NCI-H460 (cell line): ENCODE results near the gene CACNA2D3. TPM values are rescaled to one million over a fixed set of nuclear protein-coding genes. Genes with fewer than 3 reads are reported as not detected.

Experiments used
- DNase-seq: peaks from one replicate; pipeline ENCODE4 v3.0.0-alpha.2; 2016; ENCODE audit warnings: low read depth; ENCODE audit errors: extremely low read depth
- total RNA-seq: library from RNA; depleted of rRNA; stranded (reverse); fragments of >200 nt; shearing (Covaris generic); gene quantifications from 2 replicates; pipeline ENCODE4 v1.2.3, GENCODE V29; 2014

Gene CACNA2D3
- total RNA-seq, 1 experiment from 2014 or later: 10.8 TPM

DNA sequence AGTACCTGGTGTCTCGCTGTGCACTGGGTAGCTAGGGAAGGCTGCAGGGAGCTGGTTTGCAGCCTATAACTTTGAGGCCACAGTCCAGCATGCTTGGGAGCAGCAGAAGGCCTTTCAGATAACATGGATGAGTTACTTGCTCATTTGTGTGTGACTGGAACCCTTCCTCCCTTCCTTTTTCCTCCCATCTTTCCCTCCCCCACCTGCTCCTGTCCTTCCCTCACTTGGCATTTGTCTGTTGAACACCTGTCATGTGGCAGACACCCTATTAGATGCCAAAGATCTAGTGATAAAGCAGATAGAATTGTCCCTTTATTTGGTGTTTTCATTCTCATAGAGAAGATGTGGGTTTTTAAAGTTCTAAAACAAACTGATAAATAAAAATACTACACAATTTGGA lies 733.9 kb downstream of the CACNA2D3 start:
- no peak for DNase-seq

DNA sequence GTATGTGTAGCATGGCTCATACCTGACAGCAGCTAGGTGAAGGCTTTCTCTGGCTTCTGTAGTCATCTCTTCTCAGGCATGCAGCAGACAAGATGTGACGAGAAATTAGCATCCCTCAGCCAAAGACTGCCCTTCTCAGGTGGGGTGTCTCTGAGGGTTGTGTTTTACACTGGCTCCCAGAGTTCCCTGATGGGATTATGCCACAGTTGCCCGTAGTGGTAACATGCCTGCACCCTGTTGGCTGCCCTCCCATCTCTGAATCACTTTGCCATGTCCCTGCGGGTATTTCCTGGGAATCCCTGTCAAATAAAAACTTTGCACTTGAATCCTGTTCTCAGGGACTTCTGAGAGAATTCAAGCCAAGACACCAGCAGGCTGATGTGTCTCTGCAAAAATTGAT lies 735.0 kb downstream of the CACNA2D3 start:
- DNase-seq: no peak

DNA sequence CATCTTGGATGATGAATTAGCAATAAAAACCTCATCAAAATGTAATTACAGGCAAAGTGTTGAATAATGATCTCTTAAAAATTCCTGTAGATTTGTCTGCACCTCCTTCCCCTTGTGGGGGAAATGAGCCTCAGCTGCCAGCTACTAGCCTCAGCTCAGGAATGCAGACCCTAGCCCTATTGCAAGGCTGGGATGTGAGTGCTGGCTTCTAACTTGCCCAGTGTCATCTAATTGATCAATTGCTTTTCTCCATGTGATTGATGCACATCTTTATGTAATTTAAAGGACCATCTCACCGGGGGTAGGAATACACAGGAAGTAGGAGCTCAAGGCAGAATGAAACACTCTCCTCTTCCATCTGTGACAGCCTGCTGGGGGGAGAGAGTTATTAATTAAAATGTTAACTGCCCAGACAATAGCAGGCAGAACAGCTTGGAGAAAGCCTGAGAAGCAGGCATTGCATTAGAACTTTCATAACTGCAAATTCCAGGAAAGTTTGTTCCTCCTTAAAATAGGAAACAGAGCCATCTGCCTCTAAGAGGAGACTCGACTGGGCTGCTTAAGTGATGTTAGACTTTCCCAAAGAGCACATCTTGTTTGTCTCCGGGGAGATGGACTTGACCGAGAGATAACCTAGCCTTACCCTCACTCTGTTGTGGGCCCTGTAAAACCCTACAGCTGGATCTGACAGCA lies 735.9 kb downstream of the CACNA2D3 start:
- no peak for DNase-seq

DNA sequence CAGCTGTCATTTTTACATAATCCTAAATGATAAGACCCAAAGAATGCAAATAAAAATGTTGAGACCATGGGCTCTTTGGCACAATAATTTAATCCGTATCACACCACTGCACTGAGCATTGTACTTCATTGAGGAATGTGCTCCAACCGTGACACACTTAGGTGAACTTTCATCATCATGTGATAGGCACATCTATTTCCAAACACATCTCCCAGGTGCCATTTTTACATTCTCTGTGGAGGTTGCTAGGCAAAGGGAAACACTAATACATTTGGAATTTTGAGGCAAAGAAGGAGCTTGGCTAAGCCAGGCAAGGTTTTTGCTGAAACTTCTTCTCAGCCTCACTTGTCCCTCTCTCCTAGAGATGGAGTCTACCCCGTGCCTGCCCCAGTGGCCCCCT lies 736.8 kb downstream of the CACNA2D3 start:
- DNase-seq: no peak

DNA sequence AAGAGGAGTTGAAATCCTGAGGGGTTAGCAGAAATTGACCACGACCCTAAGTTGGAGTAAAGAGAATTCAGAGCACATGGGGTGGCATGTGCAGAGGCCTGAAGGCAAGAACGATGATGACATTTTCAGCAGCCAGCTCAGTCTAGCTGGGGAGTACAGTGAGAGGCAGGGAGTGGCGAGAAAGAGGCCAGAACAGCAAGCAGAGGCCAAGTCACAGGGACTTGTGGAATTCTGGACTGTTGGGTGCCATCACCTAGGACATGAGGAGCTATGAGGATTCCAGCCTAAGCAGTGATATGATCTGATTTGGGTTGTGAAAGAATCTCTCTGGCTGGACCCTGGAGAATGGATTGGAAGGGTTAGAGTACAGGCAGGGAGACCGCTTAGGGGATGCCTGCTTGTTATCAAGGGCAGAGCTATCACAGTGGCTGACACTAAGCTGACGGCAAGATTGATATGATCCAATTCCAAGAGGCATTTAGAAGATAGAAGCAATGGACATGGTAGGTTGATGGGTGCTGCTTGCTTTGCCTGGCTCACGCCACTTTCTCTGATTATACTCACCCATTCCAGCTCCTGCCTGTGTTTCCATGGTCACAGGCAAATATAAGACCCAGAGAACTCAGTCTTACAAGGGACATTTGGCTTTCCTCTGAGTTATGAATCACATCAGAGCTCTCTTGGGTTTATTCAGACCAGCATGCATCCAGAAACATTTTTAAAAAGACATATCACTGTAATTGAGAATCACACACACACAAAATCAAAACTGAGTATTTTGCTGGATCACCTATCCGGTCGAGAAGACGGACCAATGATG lies 739.1 kb downstream of the CACNA2D3 start:
- DNase-seq: no peak

DNA sequence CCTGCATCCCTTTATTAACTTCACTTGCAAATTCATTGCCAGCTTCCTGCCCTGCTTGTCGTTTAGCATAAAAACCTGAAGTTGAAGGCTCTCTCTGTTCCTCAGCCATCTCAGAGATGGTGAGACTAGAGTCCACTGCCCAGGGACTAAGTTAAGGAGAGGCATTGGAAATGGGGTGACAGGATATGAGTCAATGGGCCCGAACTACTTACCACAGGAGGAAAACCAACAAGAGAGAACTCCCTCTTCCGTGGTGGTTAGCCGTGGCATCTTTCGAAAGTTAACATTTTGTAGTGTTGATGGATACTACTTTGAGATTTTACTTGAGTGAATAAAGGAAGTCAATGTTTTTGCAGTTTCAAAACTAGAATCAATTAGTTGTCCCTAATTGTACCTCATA lies 740.2 kb downstream of the CACNA2D3 start:
- DNase-seq: no peak

DNA sequence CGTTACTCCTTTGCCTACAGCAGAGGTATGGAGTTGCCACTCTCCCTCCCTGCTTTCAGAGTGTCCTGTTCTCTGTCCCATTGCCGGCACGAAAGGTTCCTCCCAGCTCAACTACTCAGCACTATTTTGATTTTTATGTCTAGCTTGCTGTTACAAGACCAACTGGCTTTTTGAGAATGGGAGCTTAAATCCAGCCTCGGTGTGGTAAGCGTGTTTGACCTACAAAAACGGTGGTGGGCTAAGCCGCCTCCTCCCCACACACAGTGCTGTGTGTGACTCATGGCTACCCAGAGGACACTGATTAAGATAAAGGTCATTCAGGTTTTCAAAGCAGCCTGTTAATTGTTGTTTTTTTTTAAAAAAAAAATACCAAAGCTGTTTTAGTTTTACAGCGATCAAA lies 741.0 kb downstream of the CACNA2D3 start:
- no peak for DNase-seq

DNA sequence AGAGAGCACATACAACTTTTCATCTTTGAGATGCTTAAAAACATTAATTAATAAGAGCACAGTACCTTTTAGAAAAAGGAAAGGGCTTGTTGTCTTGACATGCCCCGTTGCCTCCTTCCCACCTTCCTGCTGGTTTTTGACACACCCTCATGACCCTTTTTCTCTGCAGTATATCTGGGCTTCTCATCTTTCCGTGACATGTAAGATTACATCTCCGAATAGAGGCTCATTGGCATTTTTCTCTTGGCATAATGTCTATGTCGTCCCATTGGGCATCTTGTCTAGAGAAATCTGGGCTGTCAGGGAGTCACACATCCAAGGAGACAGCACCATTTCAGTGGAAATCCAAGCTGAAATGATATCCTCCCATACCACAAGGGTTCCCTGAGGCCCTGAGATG lies 741.4 kb downstream of the CACNA2D3 start:
- DNase-seq: no peak

DNA sequence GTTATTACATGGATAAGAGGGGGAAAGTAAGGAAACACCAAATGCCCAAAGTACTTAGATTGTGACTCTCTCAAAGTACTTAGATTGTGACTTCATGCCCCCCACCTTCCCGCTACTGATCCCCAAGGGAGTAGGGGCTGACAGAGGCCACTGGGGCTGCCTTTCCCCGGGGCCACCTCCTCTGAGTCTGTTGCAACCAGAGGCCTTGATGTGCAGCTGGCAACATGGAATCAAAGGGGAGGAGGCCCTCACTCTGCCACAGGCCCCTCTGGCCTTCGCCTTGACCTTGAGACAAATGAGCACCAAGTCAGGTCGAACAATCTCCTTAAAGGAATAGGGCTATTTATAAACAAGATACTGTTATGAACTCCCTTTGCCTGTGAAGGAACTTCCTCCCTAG lies 743.0 kb downstream of the CACNA2D3 start:
- no peak for DNase-seq

DNA sequence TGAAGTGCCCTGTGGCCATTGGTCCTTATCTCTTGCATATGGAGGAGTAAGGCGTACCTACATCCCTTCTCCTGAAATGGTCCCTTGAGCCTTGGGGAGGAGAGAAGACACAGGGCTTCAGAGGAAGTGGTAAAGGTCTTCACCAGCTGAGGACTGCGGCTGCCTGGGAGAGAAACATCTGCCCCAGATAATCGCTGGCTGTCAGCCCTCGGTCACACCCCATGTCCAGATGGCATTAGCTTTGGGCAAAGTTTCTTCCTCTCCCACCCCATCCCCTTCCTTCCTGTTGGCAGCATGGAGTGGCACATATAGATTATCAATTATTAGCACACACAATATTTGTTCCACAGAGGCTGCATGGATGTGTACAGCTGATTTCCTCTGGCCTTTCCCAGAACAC lies 743.9 kb downstream of the CACNA2D3 start:
- no peak for DNase-seq

DNA sequence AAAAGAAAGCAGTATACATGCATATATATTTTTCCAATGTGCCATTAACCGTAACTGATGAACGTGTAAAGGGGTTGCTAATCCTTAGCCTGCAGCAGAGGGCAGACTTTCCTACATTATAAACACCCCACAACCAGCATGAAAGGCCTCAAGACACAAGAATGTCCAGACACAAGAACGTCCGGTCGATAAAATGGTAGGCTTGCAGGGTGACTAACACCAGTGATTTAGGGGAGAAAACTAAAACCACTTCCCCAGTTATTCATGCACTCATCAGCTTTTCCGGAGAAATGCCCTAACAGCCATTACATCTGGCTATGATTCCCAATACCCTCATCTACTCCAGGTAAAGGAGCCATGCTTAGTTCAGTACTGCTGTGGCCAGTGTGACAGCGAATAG lies 748.1 kb downstream of the CACNA2D3 start:
- peak; percentile 12 for DNase-seq

DNA sequence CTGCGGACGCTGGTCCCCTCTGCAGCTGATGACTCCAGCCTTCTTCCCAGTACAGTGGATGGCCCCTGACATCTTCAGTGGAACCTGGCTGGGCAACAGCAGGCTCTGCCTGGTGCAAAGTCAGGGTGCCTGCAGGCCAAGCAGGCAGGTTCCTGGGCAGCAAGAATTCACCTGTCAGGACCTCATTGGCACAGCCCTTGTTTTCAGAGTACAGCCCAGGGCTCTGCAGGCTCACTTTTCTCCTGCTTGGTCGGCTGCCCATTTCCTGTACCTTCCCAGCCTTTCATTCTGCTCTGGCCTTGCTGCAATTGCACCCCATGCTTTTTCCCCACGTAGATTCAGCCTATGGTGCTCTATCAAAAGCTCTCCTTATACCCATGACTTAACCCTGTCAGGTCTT lies 749.5 kb downstream of the CACNA2D3 start:
- DNase-seq: no peak

DNA sequence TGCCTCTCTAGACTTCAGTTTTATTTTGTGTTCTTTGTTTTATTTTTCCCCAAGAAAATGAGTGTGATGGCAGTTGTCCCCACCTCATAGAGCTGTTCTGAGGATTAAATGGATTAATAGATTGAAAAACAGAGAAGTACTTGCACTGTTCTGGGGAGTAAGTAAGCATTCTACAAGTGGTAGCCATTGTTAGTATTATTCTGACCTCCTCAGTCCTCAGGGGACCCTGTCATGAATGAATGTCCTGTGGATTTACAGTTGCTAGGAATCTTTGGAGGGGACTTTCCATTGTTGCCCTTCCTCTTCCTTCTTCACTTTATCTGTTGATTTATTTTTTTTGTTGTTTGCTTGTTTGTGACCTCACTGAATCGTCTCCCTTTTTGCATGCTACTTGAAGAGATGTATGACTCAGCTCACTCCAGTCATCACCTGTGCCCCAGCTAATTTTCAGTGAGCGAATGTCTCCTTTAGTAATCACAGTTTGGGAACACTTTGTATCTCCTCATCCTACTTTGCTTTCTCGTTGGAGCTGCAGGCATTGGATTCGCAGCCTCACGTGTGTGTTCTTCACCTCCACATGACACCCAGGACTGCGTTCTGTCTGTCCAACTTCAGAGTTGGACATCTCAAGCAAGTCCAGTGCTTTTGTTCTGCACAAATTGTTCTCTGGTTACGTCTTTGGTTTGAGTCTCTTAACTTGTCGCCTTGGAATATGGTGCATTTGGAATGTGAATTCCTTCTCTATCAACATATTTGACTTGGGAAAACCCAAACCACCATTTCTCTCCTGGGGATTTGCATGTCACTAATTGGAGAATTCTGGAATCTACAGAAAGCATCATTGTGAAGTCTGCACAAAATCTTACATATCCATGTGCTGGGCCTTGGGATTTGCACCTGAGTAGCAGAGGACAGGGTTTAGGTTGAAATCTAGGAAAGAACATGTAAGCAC lies 751.0 kb downstream of the CACNA2D3 start:
- DNase-seq: no peak

DNA sequence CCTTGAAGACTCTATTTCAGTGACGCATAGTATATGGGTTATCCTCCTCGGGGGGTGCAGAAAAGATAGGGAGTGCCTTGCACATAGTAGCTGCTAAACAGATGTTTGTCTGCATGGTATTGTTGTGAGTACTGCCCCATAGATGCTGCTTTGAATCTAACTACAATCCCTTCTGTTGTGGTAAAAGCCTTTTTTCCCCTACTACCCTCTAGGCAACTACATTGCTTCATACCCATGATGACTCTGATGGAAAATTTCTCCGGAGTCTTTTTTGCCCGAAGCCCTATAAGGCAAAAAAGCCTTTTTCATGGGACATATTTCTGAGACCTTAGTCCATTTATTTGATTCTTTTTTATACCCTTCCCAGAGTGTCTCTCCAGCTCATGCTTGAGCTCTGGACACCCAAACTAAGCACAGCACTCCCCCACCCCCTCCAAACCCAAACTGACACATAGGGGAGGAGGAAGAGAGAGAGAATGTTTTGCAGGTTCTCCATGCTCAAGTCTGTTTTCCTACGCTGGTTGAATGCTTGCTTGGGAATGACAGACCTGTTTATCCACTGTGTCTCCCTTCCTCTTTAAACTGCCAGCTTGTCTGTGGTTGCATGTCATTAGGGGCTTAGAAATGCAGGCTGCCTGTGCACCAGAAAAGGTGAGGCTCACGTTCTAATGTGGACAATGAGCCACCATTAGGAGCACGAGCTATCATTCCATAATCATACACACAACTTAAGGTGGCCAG lies 752.6 kb downstream of the CACNA2D3 start:
- no peak for DNase-seq

DNA sequence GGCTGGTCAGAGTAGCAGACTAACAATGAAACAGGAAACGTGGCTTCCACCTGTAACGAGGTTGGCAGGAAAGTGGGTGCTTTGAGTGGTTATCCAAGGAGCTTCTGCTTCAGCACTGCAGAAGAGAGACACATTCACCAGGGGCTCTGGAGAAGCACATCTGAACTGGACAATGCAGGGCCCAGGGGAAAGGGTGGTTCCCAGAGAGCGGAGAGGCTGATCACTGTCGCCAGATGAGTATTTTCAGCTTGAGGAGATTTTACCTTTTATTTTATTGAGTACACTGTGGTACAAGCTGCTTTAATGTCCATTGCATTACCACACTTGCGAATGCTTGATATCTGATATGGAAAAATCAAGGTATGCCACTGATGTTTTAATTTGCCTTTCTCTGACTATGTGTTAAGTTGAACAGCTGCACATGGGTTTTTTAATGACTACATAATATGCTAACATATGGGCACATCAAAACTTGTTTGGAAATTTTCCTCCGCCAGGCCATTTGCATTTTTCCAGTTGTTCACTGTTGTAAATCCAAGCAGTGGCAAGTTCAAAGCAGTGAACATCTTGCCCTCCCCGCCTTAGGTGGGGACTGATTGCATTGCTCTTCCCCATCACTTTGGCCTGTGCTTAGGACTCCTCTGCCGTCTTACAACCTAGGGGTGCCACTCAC lies 753.4 kb downstream of the CACNA2D3 start:
- no peak for DNase-seq

DNA sequence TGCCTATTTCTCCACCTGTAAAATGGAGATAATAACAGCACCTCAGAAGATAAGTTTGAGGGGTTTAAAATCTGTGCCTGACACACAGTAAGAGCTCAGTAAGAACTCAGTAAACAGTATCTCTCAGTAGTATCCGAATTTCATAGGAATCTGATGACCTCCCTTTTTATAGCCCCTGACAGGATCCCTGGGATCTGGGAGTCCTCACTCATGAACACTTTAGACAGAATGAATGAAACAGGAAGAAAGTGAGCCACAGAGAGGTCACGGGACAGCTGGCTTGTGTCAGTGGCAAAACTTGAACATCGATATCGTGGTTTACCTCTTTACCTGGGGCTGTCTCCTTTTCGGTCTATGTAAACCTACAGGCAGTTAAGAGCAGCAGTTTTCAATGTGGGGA lies 754.3 kb downstream of the CACNA2D3 start:
- no peak for DNase-seq

DNA sequence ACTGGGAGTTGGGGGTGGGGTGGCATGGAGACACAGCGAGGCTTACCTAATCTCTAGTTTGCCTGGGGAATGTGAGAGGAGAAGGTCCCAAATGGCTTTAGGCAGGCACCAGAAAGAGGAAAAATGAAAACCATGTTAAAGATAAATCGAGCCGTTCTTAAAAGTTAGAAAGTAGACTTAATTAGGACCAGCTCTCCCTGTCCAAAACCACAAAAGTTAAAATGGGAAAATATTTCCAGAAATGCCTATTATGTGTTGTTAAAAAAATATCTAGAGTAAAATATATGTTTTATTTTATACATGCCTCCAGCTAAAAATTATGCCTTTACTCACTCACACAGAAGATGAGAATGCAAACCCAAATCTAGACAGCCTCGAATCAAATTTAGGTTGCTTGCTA lies 755.4 kb downstream of the CACNA2D3 start:
- no peak for DNase-seq

DNA sequence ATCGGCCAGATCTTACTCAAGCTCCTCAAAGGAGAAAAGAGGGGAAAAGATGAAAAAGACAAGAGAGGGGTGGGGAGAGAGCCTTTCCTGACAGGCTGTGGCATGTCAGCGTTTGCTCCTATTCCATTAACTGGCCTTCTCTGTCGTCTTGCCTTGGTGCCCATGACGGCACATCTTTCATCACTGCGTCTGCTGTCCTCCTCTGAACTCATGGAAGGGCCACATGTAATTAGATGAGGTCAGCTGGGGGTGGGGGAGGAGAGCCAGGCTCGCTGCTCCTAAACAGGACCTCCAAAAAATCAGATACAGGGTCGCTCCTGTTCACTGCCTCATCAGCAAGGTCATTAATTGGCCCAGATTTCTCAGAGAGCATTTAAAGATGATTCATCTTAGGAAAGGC lies 755.8 kb downstream of the CACNA2D3 start:
- no peak for DNase-seq

DNA sequence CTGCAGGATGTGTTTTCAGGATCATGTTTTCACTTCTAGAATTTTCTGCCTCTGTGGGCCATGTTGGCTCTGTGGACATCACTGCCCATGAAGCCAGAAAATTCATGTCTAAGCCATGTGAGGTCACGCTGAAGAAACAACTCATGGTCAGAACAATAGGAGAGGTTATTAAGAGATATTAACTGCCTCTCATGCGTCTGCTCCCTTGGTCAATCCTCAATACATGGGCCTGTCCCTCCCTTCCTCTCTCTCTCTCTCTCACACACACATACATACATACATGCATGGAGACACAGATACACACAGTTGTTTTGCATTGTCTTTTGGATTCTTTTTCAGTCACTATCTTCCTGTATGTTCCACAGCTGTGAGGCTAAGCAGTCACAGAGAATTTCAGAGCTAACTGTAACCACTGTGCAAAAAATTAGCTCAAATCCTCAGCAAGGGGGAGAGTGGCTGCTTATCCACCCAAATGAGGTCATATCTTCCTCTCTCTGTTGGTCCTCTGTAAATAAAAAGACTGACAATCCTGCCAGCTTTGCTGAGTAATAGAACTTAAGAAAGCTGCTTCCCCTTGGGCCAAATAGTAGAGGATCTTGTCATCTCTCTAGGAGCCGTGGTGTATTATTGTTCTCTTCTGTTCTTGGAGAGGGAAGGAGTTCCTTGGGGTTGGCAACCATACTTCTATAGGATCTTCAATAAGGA lies 759.9 kb downstream of the CACNA2D3 start:
- no peak for DNase-seq
